Calu3 (cell line): Measurements from ENCODE around the gene MOCOS. TPM values are rescaled to one million over a fixed set of nuclear protein-coding genes. Genes with fewer than 3 reads are reported as not detected.

Experiments
- BruUV-seq: library from RNA; stranded (reverse); fragments of 400-500 nt; replicated peaks from 2 replicates; lab custom pipeline; 2021; lab: Mats Ljungman, UMichigan
- CTCF ChIA-PET: fragments of 300-600 bp; sonication (Branson Sonifier 250); formaldehyde crosslinking; loops from one replicate; lab custom pipeline; 2022; ENCODE audit warnings: antibody characterized with exemption; lab: Charles Lee
- DNase-seq: peaks from one replicate; pipeline ENCODE4 v3.0.0; 2022
- H3K27ac Mint-ChIP-seq: one replicate; pipeline ENCODE4 v1.8.0; 2022; ENCODE audit warnings: mixed read lengths; ENCODE audit not compliant: unreplicated experiment
- H3K27me3 Mint-ChIP-seq: one replicate; pipeline ENCODE4 v1.8.0; 2022; ENCODE audit warnings: mixed read lengths; ENCODE audit not compliant: unreplicated experiment
- H3K36me3 Mint-ChIP-seq: one replicate; pipeline ENCODE4 v1.8.0; 2022; ENCODE audit warnings: mild to moderate bottlenecking, moderate library complexity, mixed read lengths; ENCODE audit not compliant: insufficient read depth, unreplicated experiment
- H3K4me1 Mint-ChIP-seq: one replicate; pipeline ENCODE4 v1.8.0; 2022; ENCODE audit warnings: mild to moderate bottlenecking, low read depth, mixed read lengths; ENCODE audit not compliant: unreplicated experiment
- H3K4me3 Mint-ChIP-seq: one replicate; pipeline ENCODE4 v1.8.0; 2022; ENCODE audit warnings: mild to moderate bottlenecking, low read depth, moderate library complexity, mixed read lengths; ENCODE audit not compliant: unreplicated experiment
- H3K9me3 Mint-ChIP-seq: one replicate; pipeline ENCODE4 v1.8.0; 2022; ENCODE audit warnings: low read depth, mixed read lengths; ENCODE audit not compliant: unreplicated experiment
- CTCF ChIP-seq: fragments of 200-600 bp; IDR thresholded peaks from one replicate; pipeline ENCODE4 v1.8.0; 2022; ENCODE audit warnings: antibody characterized with exemption; ENCODE audit not compliant: unreplicated experiment
- intact Hi-C: fragments of 100-400 bp; cut with micrococcal nuclease; formaldehyde crosslinking; loops from one replicate; pipeline ENCODE4 v1.10.0; 2022; ENCODE audit not compliant: unreplicated experiment
- total RNA-seq: library from RNA; stranded (reverse); gene quantifications from 2 replicates; pipeline ENCODE4 v1.2.3, GENCODE V29; 2022

Gene MOCOS
- total RNA-seq, 1 experiment from 2014 or later, result 24.5 TPM

DNA sequence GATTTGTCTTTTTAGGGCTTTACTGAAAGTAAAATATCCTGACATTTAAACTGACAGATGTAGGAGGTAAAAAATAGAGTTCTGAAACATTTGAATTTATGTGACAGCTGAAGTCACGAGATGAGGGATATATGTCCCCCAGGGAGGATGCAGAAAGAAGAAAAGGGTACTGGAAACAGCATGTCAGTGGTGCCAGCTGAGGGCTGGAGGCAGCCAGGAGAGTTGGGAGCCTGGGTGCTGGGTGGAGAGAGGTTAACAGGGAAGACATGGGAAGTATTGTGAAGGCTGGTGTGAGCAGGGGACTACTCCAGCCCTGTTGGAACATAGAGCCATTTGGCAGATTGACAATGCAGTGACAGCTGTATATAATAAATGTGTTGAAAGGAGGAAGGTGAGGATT lies 11.8 kb upstream of the MOCOS start:
- no peak for DNase-seq
- H3K9me3 Mint-ChIP-seq, result no peaks in the 10 kb centered on the region
- intact Hi-C loops, result no loop called here
- H3K4me3 Mint-ChIP-seq, result no peak overlapping the region
- no peak for TF ChIP-seq CTCF
- peak overlapping the region; percentile 9 for H3K27ac Mint-ChIP-seq
- H3K4me1 Mint-ChIP-seq, result no peaks in the 10 kb centered on the region
- CTCF ChIA-PET, result no interaction called here
- H3K27me3 Mint-ChIP-seq, result no peaks in the 10 kb centered on the region
- H3K36me3 Mint-ChIP-seq, result peaks cover 29% of the 10 kb centered on the region
- BruUV-seq, result no TSS peak

DNA sequence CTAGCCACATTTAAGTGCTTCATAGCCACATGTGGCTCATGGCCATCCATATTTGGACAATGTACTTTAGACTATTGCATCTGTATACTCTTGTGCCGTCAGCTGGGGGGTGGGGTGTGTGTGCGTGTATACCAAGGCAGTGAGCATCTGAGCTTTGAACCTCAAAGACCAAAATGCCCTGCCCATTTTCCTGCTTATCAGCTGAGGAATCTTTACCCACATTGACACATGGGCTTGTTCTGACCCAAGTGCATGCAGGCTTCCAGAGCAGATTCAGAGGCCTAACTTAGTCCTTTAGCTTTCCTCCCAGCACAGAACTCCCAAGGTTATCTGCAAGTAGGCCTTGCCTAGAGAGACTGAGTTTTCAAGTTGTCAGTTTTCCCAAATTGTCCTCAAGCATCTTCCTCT lies 11.1 kb upstream of the MOCOS start:
- no peak overlapping the region for H3K27ac Mint-ChIP-seq
- peaks cover 23% of the 10 kb centered on the region for H3K36me3 Mint-ChIP-seq
- DNase-seq, result no peak
- no peak for TF ChIP-seq CTCF
- no TSS peak for BruUV-seq
- no peaks in the 10 kb centered on the region for H3K27me3 Mint-ChIP-seq
- CTCF ChIA-PET, result no interaction called here
- intact Hi-C loops, result no loop called here
- no peaks in the 10 kb centered on the region for H3K9me3 Mint-ChIP-seq
- no peak overlapping the region for H3K4me3 Mint-ChIP-seq
- H3K4me1 Mint-ChIP-seq, result no peaks in the 10 kb centered on the region

GRCh38 chr18:36176711-36177110 lies 10.6 kb upstream of the MOCOS start:
- CTCF ChIA-PET, result no interaction called here
- BruUV-seq, result no TSS peak
- Mint-ChIP-seq H3K27ac (no peak overlapping the region), H3K4me1 (no peaks in the 10 kb centered on the region), H3K27me3 (no peaks in the 10 kb centered on the region), H3K36me3 (peaks cover 21% of the 10 kb centered on the region), H3K9me3 (no peaks in the 10 kb centered on the region), H3K4me3 (no peak overlapping the region)
- DNase-seq, result no peak
- no peak for TF ChIP-seq CTCF
- intact Hi-C loops, result no loop called here

DNA sequence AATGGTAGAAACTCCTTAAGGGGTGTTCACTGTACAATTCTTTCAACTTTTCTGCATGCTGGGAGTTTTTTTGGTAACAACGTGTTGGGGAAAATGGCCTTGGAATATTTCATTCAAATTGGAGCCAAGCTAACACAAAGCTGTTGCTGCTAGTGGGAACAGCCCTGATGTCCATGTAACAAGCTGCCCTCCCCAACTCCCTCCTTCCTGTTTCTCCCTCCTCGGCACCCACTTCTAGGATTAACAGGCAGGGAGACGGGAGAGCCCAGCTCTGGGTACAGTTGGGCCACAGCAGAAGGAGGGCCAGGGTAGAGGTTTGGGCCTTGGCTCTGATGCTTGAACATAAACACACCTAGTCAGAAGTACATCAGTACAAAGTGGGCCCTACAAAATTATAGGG lies 9.4 kb upstream of the MOCOS start:
- H3K36me3 Mint-ChIP-seq, result peaks cover 18% of the 10 kb centered on the region
- peak overlapping the region; percentile 20 for H3K27ac Mint-ChIP-seq
- H3K4me1 Mint-ChIP-seq, result no peaks in the 10 kb centered on the region
- intact Hi-C loops, result no loop called here
- no peaks in the 10 kb centered on the region for H3K9me3 Mint-ChIP-seq
- no TSS peak for BruUV-seq
- CTCF ChIA-PET, result no interaction called here
- H3K27me3 Mint-ChIP-seq, result no peaks in the 10 kb centered on the region
- TF ChIP-seq CTCF, result no peak
- no peak overlapping the region for H3K4me3 Mint-ChIP-seq
- DNase-seq, result no peak
